PC-3 (cell line): ENCODE data around the gene CRYBG3. TPM values are rescaled to one million over a fixed set of nuclear protein-coding genes. Genes with fewer than 3 reads are reported as not detected.

Experiments used
- ATAC-seq: fragments of 200-7000 bp; cut with Tn5 transposase; 2 replicates; pipeline ENCODE4 v1.9.1; 2020; ENCODE audit warnings: mild to moderate bottlenecking, moderate library complexity
- BruUV-seq: library from RNA; stranded (reverse); fragments of 400-500 nt; replicated peaks from 2 replicates; lab custom pipeline; 2021; lab: Mats Ljungman, UMichigan
- CTCF ChIA-PET: fragments of 300-600 bp; sonication (Branson Sonifier 250); formaldehyde crosslinking; loops from one replicate; lab custom pipeline; 2022; ENCODE audit warnings: antibody characterized with exemption; lab: Charles Lee
- POLR2A ChIA-PET: fragments of 300-600 bp; sonication (Branson Sonifier 250); formaldehyde crosslinking; loops from one replicate; lab custom pipeline; 2022; ENCODE audit warnings: antibody characterized with exemption; ENCODE audit not compliant: unreplicated experiment; lab: Charles Lee
- DNase-seq: peaks from one replicate; pipeline ENCODE4 v3.0.0-alpha.2; 2015
- H2AFZ ChIP-seq: fragments of 300-600 bp; sonication (generic); 2 replicates; pipeline ENCODE4 v1.6.0; 2016; ENCODE audit warnings: antibody characterized with exemption, low read length
- H3F3A ChIP-seq: fragments of 300-600 bp; sonication (generic); one replicate; pipeline ENCODE4 v1.6.0; 2017; ENCODE audit warnings: antibody characterized with exemption, low read length, control low read depth, mild to moderate bottlenecking; ENCODE audit not compliant: unreplicated experiment
- H3K27ac ChIP-seq: fragments of 300-600 bp; sonication (generic); 2 replicates; pipeline ENCODE4 v1.5.1; 2016; ENCODE audit warnings: mild to moderate bottlenecking, low read length
- H3K27me3 ChIP-seq: fragments of 300-600 bp; sonication (generic); 2 replicates; pipeline ENCODE4 v1.6.1; 2016; ENCODE audit warnings: low read length, mixed read lengths
- H3K36me3 ChIP-seq: fragments of 300-600 bp; sonication (generic); 2 replicates; pipeline ENCODE4 v1.6.1; 2016; ENCODE audit warnings: low read depth, mixed run types, low read length, mixed read lengths
- H3K4me1 ChIP-seq: fragments of 300-600 bp; sonication (generic); 2 replicates; pipeline ENCODE4 v1.5.1; 2016; ENCODE audit warnings: low read length; ENCODE audit not compliant: insufficient read depth
- H3K4me2 ChIP-seq: fragments of 300-600 bp; sonication (generic); 2 replicates; pipeline ENCODE4 v1.6.0; 2016; ENCODE audit warnings: low read length
- H3K4me3 ChIP-seq: fragments of 300-600 bp; sonication (generic); 2 replicates; pipeline ENCODE4 v1.5.1; 2016; ENCODE audit warnings: mild to moderate bottlenecking, low read length, mixed read lengths
- H3K79me2 ChIP-seq: fragments of 300-600 bp; sonication (generic); 2 replicates; pipeline ENCODE4 v1.6.1; 2017; ENCODE audit warnings: low read length, mixed read lengths
- H3K9ac ChIP-seq: fragments of 300-600 bp; sonication (generic); 2 replicates; pipeline ENCODE4 v1.6.0; 2016; ENCODE audit warnings: mild to moderate bottlenecking, low read length
- H3K9me2 ChIP-seq: fragments of 300-600 bp; sonication (generic); replicated peaks from 2 replicates; pipeline ENCODE4 v1.6.1; 2016; ENCODE audit warnings: mixed run types, low read length, mixed read lengths
- H3K9me3 ChIP-seq: fragments of 300-600 bp; sonication (generic); 2 replicates; pipeline ENCODE4 v1.6.1; 2016; ENCODE audit warnings: low read length, mixed read lengths
- H4K20me1 ChIP-seq: fragments of 300-600 bp; sonication (generic); 2 replicates; pipeline ENCODE4 v1.6.1; 2016; ENCODE audit warnings: low read length, mixed read lengths
- CTCF ChIP-seq: fragments of 300-600 bp; sonication (generic); conservative IDR thresholded peaks from 2 replicates; pipeline ENCODE4 v1.5.1; 2017; ENCODE audit warnings: antibody characterized with exemption, low read depth, mild to moderate bottlenecking, low read length
- EZH2 ChIP-seq: fragments of 300-600 bp; sonication (generic); IDR thresholded peaks from one replicate; pipeline ENCODE4 v1.6.1; 2017; ENCODE audit warnings: antibody characterized with exemption, mild to moderate bottlenecking, low read length; ENCODE audit not compliant: unreplicated experiment
- EZH2phosphoT487 ChIP-seq: fragments of 300-600 bp; sonication (generic); IDR thresholded peaks from 2 replicates; pipeline ENCODE4 v1.6.1; 2018; ENCODE audit warnings: mild to moderate bottlenecking, antibody characterized with exemption, low read length, borderline replicate concordance
- intact Hi-C: fragments of 100-400 bp; cut with micrococcal nuclease; formaldehyde crosslinking; loops from 2 replicates; pipeline ENCODE4 v1.9.0; 2023
- total RNA-seq: library from RNA; depleted of rRNA; stranded (reverse); fragments of >200 nt; gene quantifications from 2 replicates; pipeline ENCODE4 v1.2.3, GENCODE V29; 2014

Gene CRYBG3
- total RNA-seq, 1 experiment from 2014 or later, result 11.4 TPM

DNA sequence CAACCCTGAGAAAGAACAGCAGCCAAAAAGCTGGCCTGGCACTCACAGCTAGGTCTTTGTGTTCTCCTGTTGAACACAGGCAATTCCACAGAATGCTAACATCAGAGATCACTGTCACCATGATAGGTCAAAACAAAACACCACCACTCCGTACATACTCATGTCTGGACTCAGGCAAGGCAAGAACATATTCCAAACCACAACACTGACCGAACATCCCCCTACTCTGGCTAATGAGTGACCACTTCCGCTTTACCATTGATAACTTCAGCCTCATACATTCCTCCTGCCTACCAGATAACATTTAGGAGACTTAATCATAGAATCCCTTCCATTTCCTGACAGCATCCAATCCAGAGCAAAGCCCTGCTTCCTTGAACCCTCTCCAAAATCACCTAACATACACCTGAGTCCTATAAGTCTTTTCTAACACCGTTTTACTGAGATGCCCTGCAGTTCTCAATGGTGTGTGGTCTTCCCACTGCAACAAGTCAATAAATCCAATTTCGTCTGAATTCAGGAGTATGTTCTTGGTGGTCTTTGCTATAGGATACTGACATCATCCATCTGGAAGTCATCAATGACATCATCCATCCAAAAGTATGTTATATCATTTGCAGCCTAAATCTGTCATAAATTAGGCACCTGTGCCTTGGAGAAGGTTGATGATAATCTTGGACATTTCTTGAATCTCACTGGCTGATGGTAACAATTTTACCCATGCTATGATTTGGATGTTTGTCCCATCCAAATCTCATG lies 126.7 kb downstream of the CRYBG3 start:
- peaks cover 63% of the 10 kb centered on the region for H3K36me3 ChIP-seq
- POLR2A ChIA-PET, result no interaction called here
- H3K79me2 ChIP-seq, result no peaks in the 10 kb centered on the region

GRCh38 chr3:97949110-97949485 lies 127.3 kb downstream of the CRYBG3 start:
- Histone ChIP-seq H3K9me3 (no peaks in the 10 kb centered on the region), H3K79me2 (no peaks in the 10 kb centered on the region), H3K36me3 (peaks cover 62% of the 10 kb centered on the region), H2AFZ (no peak overlapping the region), H3K9ac (no peak overlapping the region), H3K9me2 (no peaks in the 10 kb centered on the region), H3K4me3 (no peak overlapping the region), H3K27me3 (no peaks in the 10 kb centered on the region), H3F3A (no peaks in the 10 kb centered on the region), H3K4me1 (peaks cover 13% of the 10 kb centered on the region), H3K4me2 (no peak overlapping the region), H3K27ac (no peak overlapping the region), H4K20me1 (no peaks in the 10 kb centered on the region)
- ATAC-seq, result no peak
- no TSS peak for BruUV-seq
- intact Hi-C loops, result no loop called here
- DNase-seq, result no peak
- POLR2A ChIA-PET, result no interaction called here
- CTCF ChIA-PET, result no interaction called here
- TF ChIP-seq EZH2 (no peak), CTCF (no peak), EZH2phosphoT487 (no peak)

More for the DNA sequence above, 126.7 kb downstream of the CRYBG3 start:
- H3F3A ChIP-seq, result no peaks in the 10 kb centered on the region
- TF ChIP-seq CTCF, result no peak
- no peak for TF ChIP-seq EZH2
- no peak for TF ChIP-seq EZH2phosphoT487
- peaks cover 13% of the 10 kb centered on the region for H3K4me1 ChIP-seq
- H3K9ac ChIP-seq, result no peak overlapping the region
- H3K4me3 ChIP-seq, result no peak overlapping the region
- no peak overlapping the region for H3K4me2 ChIP-seq
- H3K9me3 ChIP-seq, result no peaks in the 10 kb centered on the region
- H3K27ac ChIP-seq, result no peak overlapping the region
- CTCF ChIA-PET, result no interaction called here
- no peak overlapping the region for H2AFZ ChIP-seq
- intact Hi-C loops, result no loop called here
- no TSS peak for BruUV-seq
- no peak for DNase-seq
- H3K9me2 ChIP-seq, result no peaks in the 10 kb centered on the region
- H3K27me3 ChIP-seq, result no peaks in the 10 kb centered on the region
- no peak for ATAC-seq
- H4K20me1 ChIP-seq, result no peaks in the 10 kb centered on the region

DNA sequence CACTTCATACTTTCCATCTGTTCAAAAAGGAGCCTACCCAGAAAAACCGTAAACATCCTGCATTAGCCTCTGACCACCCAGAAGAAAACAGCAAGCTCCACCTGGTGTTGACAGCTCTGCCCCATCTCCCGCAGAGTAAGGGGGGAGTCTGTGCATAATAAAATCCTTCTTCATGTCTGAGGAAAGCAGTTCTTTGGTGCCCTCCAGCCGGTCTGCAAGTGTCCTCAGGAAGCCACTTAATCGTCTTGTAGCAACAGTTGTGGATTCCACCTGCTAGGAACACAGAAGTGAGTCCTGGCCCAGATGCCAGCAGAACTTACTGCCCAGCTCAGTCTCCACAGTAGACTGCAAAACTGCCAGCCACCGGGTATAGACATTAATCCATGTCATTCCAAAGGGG lies 127.9 kb downstream of the CRYBG3 start:
- ChIA-PET CTCF (no interaction called here), POLR2A (no interaction called here)
- no peak overlapping the region for H2AFZ ChIP-seq
- no peaks in the 10 kb centered on the region for H4K20me1 ChIP-seq
- no peak for ATAC-seq
- H3K4me2 ChIP-seq, result no peak overlapping the region
- no peaks in the 10 kb centered on the region for H3F3A ChIP-seq
- H3K4me3 ChIP-seq, result no peak overlapping the region
- no peak overlapping the region for H3K27ac ChIP-seq
- H3K4me1 ChIP-seq, result peaks cover 13% of the 10 kb centered on the region
- H3K79me2 ChIP-seq, result no peaks in the 10 kb centered on the region
- no peaks in the 10 kb centered on the region for H3K9me2 ChIP-seq
- no peaks in the 10 kb centered on the region for H3K27me3 ChIP-seq
- no peak for DNase-seq
- TF ChIP-seq CTCF (no peak), EZH2 (no peak), EZH2phosphoT487 (no peak)
- no peak overlapping the region for H3K9ac ChIP-seq
- no peaks in the 10 kb centered on the region for H3K9me3 ChIP-seq
- intact Hi-C loops, result no loop called here
- no TSS peak for BruUV-seq
- peaks cover 64% of the 10 kb centered on the region for H3K36me3 ChIP-seq
